ENCODE data around the gene COA5. TPM values are rescaled to one million over a fixed set of nuclear protein-coding genes. Genes with fewer than 3 reads are reported as not detected.

COA5 gene, protein sequence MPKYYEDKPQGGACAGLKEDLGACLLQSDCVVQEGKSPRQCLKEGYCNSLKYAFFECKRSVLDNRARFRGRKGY
- total RNA-seq, result 10 to 100 TPM; 19.8 to 22.3 TPM

DNA sequence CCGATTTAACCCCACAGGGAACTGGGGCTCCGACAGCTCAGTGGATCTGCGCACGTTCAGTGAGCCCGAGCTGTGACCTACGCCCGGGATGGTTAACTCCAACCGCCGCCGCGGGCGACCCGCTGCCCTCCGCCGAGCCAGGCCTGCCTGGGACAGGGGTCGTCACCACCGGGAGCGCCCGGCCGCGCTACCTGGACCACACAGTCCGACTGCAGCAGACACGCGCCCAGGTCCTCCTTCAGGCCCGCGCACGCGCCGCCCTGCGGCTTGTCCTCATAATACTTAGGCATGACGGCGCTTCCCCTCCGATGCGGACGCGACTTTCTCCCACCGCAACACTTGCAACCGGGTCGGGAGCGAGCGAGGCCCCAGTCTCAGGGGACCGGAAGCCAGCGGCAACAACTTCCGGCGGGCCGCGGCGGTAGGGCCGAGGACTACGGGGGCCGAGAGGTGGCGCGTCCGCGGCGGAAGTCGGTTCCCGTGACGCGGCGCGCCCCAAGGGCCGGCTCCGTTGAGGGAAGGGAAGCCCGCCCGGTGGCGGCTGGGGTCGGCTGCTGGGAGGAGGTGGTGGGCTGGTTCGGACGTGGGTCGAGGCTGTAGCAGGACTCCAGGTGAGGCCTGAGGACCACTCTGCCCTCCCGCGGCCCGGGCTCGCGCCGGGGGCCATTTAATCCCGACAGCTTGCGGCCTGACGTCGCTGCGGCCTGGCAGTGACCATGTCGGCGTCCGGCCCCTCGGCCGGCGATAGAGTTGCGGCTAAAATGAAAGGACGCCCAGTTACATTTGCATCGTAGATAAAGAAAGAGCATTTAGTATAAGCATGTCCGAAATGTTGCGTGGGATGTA, at the start of gene COA5, which contains the start of gene UNC50:
Gene COA5, minus strand, starts transcription at position 397 of the 846 bp plus-strand sequence. Its CDS starts 107 bp downstream, at position 290.
Gene UNC50, plus strand, starts transcription at position 474 of the 846 bp plus-strand sequence. CDS start 1,171 bp downstream, outside the sequence.
- Histone ChIP-seq H3K36me3 (peaks cover 33% of the 10 kb centered on the region), H3K27me3 (no peaks in the 10 kb centered on the region), H3K4me3 (peak within 1 kb of the TSS; percentile 74 to 93), H3K9me3 (no peaks in the 10 kb centered on the region), H3K27ac (peak within 1 kb of the TSS; percentile 95), H3K4me1 (peaks cover 0 to 49% of the 10 kb centered on the region in 2 donors)
- peak in 1 of 2 donors; percentile 29 for TF ChIP-seq CTCF (IDR thresholded peaks at IDR 0.05)
- DNase-seq (ENCODE audit: low spot score), result peak; percentile 87

- peaks cover 0 to 4% of the 10 kb centered on the region in 2 donors for H3K4me1 ChIP-seq
- peaks cover 0 to 6% of the 10 kb centered on the region in 2 donors for H3K9me3 ChIP-seq
- no peak for DNase-seq (ENCODE audit: low spot score)
- no peak overlapping the region for H3K4me3 ChIP-seq
- no peaks in the 10 kb centered on the region for H3K36me3 ChIP-seq
- H3K27me3 ChIP-seq, result no peaks in the 10 kb centered on the region
- no peak for TF ChIP-seq CTCF (IDR thresholded peaks at IDR 0.05)
- no peak overlapping the region for H3K27ac ChIP-seq
Measured at GRCh38 chr2:98656800-98657199, 48.5 kb upstream of the COA5 start.

- Histone ChIP-seq H3K9me3 (no peaks in the 10 kb centered on the region), H3K27ac (no peak overlapping the region), H3K36me3 (no peaks in the 10 kb centered on the region), H3K27me3 (no peaks in the 10 kb centered on the region), H3K4me3 (no peak overlapping the region), H3K4me1 (peaks cover 0 to 4% of the 10 kb centered on the region in 2 donors)
- TF ChIP-seq CTCF (IDR thresholded peaks at IDR 0.05), result no peak
- no peak for DNase-seq (ENCODE audit: low spot score)
Measured at GRCh38 chr2:98654699-98655495, 46.6 kb upstream of the COA5 start.

DNA sequence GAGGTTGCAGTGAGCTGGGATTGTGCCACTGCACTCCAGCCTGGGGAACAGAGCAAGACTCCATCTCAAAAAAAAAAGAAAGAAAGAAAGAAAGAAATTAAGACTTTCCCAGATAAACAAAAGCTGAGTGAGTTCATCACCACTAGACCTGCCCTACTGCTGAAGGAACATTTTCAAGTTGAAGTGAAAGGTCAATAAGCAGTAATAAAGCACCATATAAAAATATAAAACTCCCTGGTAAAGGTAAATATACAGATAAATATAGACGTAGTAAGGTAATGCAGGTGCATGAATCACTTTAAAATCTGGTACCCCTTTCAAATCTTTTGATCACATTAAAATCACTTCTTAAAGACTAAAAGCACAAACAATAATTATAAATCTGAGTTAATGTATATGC, 42.7 kb upstream of the COA5 start:
- no peak for DNase-seq (ENCODE audit: low spot score)
- H3K36me3 ChIP-seq, result peaks cover 11% of the 10 kb centered on the region
- no peak for TF ChIP-seq CTCF (IDR thresholded peaks at IDR 0.05)
- no peaks in the 10 kb centered on the region for H3K27me3 ChIP-seq
- H3K4me1 ChIP-seq, result peaks cover 0 to 4% of the 10 kb centered on the region in 2 donors
- no peak overlapping the region for H3K27ac ChIP-seq
- H3K9me3 ChIP-seq, result no peaks in the 10 kb centered on the region
- H3K4me3 ChIP-seq, result no peak overlapping the region

DNA sequence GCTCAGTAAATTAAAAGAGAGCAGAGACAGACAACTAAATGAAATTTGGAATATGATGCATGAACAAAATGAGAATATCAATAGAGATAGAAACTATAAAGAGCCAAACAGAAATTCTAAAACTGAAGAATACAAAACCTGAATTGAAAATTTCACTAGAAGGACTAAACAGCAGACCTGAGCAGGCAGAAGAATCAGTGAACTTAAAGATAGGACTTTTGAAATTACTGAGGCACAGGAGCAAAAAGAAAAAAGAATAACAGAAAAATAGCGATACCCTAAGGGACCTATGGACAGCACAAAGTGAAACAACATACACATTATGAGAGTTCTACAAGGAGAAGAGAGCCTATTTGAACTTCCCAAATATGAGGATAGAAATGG, 41.7 kb upstream of the COA5 start:
- Histone ChIP-seq H3K27me3 (no peaks in the 10 kb centered on the region), H3K4me1 (peaks cover 0 to 1% of the 10 kb centered on the region in 2 donors), H3K4me3 (no peak overlapping the region), H3K36me3 (peaks cover 11% of the 10 kb centered on the region), H3K9me3 (no peaks in the 10 kb centered on the region), H3K27ac (no peak overlapping the region)
- no peak for DNase-seq (ENCODE audit: low spot score)
- no peak for TF ChIP-seq CTCF (IDR thresholded peaks at IDR 0.05)
